Stimulated activated effector memory CD8-positive, alpha-beta T cell treated with anti-CD3 and anti-CD28 coated beads, Interleukin-12 subunit alpha, Interleukin-12 subunit beta, amount 100 ng/mL, for 72 hours (primary cell): ENCODE results near the gene KLHL36.

Experiments used
- ATAC-seq: fragments of 150-1000 bp; cut with Tn5 transposase; 2 replicates; pipeline ENCODE4 v1.10.0; 2021
- DNase-seq, 2 donors: peaks; one replicate each; pipeline ENCODE4 v3.0.0; 2021 to 2022; ENCODE audit warnings: low spot score in 2 of 2
- H3K27ac Mint-ChIP-seq: one replicate; pipeline ENCODE4 v1.8.0; 2022; ENCODE audit warnings: mild to moderate bottlenecking, mixed read lengths
- H3K36me3 Mint-ChIP-seq: one replicate; pipeline ENCODE4 v1.8.0; 2022; ENCODE audit warnings: mild to moderate bottlenecking, mixed read lengths
- H3K4me1 Mint-ChIP-seq: one replicate; pipeline ENCODE4 v1.8.0; 2022; ENCODE audit warnings: mixed read lengths
- H3K4me3 Mint-ChIP-seq: one replicate; pipeline ENCODE4 v1.8.0; 2022; ENCODE audit warnings: mild to moderate bottlenecking, mixed read lengths
- H3K9me3 Mint-ChIP-seq: one replicate; pipeline ENCODE4 v1.8.0; 2022; ENCODE audit warnings: mixed read lengths

KLHL36 gene

DNA sequence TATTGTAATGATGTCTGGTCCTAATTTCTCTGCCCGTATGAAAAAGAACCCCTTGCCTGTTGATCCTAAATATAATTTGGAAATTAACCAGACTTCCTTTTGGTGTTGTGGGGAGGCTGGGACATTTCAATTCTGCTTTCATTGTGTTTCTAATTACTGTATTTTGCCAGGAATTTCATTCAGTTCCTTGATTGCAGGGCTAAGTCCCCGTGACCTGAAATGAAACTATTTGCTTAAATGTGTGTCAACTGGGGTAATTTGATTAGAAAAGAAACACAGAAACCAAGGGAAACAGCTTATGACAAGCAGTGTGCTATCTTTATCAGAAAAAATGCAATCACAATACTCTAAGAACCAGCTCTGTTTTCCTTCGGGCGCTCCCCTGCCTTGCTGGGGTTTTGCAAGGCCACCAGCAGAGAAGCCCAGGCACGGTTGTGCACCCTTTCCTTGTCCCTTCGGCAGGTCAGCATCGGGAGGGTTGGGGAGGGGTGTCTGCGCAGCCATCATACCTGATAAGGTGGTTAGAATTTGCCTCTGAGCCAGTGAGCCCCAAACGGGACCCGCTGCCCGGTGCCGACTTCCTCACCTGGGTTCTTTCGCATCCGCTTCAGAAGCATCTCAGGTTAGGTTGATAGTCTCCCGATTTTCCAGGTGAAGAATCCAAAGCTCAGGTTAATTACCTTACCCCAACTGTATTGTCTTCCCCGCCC, 19.4 kb downstream of the KLHL36 start:
- Mint-ChIP-seq H3K27ac (no peak overlapping the region), H3K36me3 (peaks cover 42% of the 10 kb centered on the region), H3K4me3 (no peak overlapping the region), H3K9me3 (no peaks in the 10 kb centered on the region), H3K4me1 (peaks cover 6% of the 10 kb centered on the region)
- no peak for ATAC-seq
- DNase-seq: no peak

DNA sequence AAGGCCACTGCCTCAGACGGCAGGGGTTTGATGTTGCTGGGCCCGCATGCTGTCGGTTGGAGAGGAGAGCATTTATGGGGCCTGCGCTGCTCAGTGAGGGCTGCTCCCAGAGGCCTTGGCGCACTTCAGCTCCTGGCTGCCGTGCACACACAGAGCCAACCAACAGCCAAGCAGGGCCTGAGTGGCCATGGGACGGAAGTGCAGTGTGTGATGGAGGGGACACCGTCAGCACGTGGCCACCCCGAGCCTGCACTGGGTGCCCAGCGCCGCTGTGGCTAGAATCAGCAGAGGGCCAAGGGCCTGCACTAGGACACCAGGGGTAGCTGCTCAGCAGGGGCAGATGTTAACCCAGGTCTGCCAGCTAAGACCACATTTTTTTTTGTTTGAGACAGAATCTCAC, 21.8 kb downstream of the KLHL36 start:
- ATAC-seq (no peak), DNase-seq (no peak)
- H3K36me3 Mint-ChIP-seq: peaks cover 19% of the 10 kb centered on the region
- H3K4me1 Mint-ChIP-seq: no peaks in the 10 kb centered on the region
- H3K27ac Mint-ChIP-seq: no peak overlapping the region
- H3K9me3 Mint-ChIP-seq: no peaks in the 10 kb centered on the region
- H3K4me3 Mint-ChIP-seq: no peak overlapping the region

DNA sequence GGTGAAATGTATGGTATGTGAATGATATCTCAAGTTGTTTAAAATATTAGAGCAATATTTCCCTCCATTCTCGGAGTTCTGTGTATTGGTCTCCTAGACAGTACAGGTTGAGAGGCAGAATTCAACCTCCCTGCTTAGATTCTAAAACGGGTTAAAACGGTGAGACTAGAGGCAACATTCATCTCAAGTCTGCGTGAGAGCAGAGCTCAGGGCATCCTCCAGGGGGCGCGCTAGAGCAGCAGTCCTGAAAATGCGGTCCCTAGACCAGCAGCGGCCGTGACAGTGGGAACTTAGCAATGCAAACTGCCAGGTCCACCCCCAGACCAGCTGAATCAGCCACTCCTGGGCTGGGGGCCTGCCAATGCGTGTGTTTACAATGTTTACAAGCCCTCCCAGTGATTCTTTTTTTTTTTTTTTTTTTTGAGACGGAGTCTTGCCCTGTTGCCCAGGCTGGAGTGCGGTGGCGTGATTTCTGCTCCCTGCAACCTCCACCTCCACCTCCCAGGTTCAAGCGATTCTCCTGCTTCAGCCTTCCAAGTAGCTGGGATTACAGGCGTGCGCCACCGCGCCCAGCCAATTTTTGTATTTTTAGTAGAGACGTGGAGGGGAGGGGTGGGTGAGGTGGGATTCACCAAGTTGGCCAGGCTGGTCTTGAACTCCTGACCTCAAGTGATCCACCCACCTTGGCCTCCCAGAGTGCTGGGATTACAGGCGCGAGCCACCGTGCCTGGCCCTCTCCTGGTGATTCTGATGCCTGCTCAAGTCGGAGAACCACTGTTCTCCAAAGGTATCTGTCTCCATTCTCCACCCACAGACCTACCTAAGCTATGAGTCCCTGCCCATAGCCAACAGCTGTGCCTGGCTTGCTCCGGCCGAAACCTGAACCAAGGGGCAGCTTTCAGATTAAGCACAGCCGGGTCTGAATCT, 24.2 kb downstream of the KLHL36 start:
- no peaks in the 10 kb centered on the region for H3K9me3 Mint-ChIP-seq
- H3K36me3 Mint-ChIP-seq: peaks cover 3% of the 10 kb centered on the region
- peak; percentile 86 for ATAC-seq
- peak; percentile 81 to 87 for DNase-seq
- no peak overlapping the region for H3K4me3 Mint-ChIP-seq
- H3K4me1 Mint-ChIP-seq: no peaks in the 10 kb centered on the region
- no peak overlapping the region for H3K27ac Mint-ChIP-seq

DNA sequence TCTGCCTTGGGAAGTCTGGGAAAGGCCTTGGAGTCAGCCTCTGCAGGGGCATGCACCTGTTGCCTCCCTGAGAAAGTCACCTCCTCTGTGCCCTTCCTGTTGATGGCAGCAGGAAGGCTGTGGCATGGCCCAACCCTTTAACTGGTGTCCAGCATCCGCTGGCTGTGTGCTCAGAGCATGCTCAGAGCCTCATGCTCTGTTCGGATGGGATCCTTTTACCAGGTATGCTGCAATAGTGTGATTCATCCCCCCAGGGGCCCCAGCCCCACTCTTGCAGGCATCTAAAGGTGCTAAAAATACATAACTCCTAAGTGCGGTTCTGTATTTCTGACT, 24.9 kb downstream of the KLHL36 start:
- no peak overlapping the region for H3K27ac Mint-ChIP-seq
- H3K4me3 Mint-ChIP-seq: no peak overlapping the region
- ATAC-seq: no peak
- H3K9me3 Mint-ChIP-seq: no peaks in the 10 kb centered on the region
- no peak for DNase-seq
- H3K4me1 Mint-ChIP-seq: no peaks in the 10 kb centered on the region
- no peaks in the 10 kb centered on the region for H3K36me3 Mint-ChIP-seq

DNA sequence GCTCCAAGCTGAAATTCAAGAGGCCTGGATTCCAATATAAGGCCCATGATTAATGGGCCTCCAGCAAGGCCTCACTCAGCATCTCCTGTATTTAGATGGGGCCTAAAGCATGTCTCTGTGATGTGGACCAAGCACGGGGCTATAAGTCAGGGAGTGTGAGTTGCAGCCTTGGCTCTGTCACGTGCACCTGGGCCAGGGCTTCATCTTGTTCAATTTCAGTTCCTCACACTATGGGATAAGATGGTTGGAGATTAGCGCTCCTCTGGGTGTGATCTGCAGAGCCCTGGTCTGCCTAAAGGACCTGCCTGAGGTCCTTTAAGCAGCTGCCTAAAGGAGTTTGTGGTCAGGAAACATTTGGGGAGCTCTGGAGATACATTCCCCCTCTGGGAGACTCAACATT, 25.2 kb downstream of the KLHL36 start:
- ATAC-seq (no peak), DNase-seq (no peak)
- no peaks in the 10 kb centered on the region for H3K36me3 Mint-ChIP-seq
- no peak overlapping the region for H3K27ac Mint-ChIP-seq
- H3K9me3 Mint-ChIP-seq: no peaks in the 10 kb centered on the region
- no peak overlapping the region for H3K4me3 Mint-ChIP-seq
- no peaks in the 10 kb centered on the region for H3K4me1 Mint-ChIP-seq

DNA sequence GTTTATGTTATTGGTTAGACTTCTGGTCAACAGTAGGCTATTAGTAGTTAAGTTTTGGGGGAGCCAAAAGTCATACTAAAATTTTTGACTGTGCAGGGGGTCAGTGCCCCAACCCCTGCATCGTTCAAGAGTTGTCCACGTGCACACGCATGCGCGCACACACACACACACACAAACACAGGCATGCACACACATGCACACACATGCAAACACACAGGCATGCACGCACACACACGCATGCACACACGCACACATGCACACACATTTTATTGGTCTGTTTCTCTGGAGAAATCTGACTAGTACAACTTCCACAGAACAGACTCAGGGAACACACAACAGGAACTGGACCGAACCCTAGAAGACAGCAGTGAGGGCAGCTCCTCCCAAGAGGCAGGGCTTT, 27.1 kb downstream of the KLHL36 start:
- H3K36me3 Mint-ChIP-seq: no peaks in the 10 kb centered on the region
- no peaks in the 10 kb centered on the region for H3K9me3 Mint-ChIP-seq
- H3K4me1 Mint-ChIP-seq: no peaks in the 10 kb centered on the region
- DNase-seq (no peak), ATAC-seq (no peak)
- H3K4me3 Mint-ChIP-seq: no peak overlapping the region
- H3K27ac Mint-ChIP-seq: no peak overlapping the region

DNA sequence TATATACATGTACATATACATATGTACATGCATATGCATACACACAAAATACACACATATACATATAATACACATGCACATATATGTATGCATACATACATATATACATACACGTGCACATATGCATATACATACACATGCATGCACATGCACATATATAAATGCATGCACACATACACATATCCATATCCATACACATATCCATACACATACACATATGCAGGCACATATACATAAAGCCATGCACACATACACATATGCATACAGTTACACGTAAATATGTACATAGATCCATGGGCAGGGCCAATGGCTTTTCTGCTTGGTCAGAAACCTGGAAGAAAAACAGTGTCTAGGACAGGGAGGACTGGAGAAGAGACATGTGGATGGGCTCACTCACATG, 27.6 kb downstream of the KLHL36 start:
- Mint-ChIP-seq H3K4me1 (no peaks in the 10 kb centered on the region), H3K36me3 (no peaks in the 10 kb centered on the region), H3K27ac (no peak overlapping the region), H3K9me3 (no peaks in the 10 kb centered on the region), H3K4me3 (no peak overlapping the region)
- DNase-seq: no peak
- no peak for ATAC-seq

DNA sequence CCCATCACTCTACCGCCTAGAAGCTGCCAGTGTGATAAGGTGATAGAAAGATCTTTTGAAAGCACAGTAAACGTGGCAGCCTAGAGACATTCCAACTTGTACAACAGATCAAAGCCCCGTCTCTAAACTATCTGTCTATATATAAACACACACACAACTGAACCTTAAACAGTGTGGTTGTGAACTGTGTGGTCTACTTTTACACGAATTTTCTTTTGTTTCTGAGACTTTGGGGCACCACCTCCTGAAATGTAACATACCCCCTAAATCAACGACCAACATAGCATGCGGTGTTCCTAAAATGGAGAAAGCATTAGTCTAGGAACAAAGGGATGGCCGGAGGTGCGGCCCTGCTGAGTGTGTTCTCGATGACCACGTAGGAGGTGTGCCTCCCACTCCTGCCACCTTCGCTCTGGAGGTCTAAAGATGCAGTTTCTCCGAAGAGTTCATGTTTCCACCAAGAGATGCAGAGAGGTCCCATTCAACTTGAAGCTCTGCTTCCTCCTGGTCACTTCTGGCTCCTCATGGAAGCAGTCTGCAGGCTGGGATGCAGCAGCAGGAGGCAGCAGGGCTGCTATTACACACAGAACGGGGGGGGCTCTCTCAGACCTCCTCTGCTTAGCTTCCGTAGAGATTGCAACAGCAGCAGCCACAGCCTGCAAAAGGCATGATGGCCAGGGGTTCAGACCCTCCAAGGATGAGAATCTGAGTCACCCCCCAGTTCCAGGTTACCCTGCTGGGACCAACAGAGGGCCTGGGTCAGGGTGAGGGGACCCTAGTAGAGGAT, 28.9 kb downstream of the KLHL36 start:
- ATAC-seq: no peak
- Mint-ChIP-seq H3K4me3 (no peak overlapping the region), H3K36me3 (no peaks in the 10 kb centered on the region), H3K27ac (no peak overlapping the region), H3K9me3 (no peaks in the 10 kb centered on the region), H3K4me1 (no peaks in the 10 kb centered on the region)
- no peak for DNase-seq

DNA sequence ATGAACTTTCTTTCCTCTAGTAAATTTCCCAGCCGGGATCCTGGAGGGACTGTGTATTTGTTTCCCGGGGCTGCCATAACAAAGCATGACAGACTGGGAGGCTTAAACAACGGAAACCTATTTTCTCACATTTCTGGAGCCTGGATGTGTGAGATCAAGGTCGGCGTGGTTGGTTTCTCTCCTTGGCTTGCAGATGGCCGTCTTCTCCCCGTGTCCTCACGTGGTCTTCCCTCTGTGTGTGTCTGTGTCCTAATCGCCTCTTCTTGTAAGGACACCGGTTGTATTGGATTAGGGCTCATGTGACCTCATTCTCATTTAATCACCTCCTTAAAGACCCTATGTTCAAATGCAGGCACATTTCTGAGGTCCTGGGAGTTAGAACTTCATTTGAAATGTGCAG, 29.5 kb downstream of the KLHL36 start:
- no peak for ATAC-seq

DNA sequence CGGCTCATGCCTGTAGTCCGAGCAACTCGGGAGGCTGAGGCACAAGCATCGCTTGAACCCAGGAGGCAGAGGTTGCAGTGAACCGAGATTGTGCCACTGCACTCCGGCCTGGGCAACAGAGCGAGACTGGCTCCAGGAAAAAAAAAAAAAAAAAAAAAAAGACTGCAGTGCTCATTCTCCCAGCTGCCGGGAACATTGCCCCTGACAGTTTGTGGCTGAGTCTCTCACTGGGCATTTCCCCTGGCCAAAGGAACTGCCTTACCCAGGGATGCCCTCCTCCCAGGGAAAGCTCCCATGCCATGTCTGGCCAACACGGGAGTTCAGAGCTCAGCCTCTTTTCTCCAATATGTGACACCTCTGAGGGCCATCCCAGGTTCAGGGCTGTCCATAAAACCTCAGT, 30.2 kb downstream of the KLHL36 start:
- Mint-ChIP-seq H3K9me3 (no peaks in the 10 kb centered on the region), H3K4me1 (no peaks in the 10 kb centered on the region), H3K27ac (no peak overlapping the region), H3K36me3 (no peaks in the 10 kb centered on the region), H3K4me3 (no peak overlapping the region)
- DNase-seq (no peak), ATAC-seq (no peak)

More for the DNA sequence above, 29.5 kb downstream of the KLHL36 start:
- Mint-ChIP-seq H3K4me1 (no peaks in the 10 kb centered on the region), H3K27ac (no peak overlapping the region), H3K9me3 (no peaks in the 10 kb centered on the region), H3K4me3 (no peak overlapping the region), H3K36me3 (no peaks in the 10 kb centered on the region)
- no peak for DNase-seq

DNA sequence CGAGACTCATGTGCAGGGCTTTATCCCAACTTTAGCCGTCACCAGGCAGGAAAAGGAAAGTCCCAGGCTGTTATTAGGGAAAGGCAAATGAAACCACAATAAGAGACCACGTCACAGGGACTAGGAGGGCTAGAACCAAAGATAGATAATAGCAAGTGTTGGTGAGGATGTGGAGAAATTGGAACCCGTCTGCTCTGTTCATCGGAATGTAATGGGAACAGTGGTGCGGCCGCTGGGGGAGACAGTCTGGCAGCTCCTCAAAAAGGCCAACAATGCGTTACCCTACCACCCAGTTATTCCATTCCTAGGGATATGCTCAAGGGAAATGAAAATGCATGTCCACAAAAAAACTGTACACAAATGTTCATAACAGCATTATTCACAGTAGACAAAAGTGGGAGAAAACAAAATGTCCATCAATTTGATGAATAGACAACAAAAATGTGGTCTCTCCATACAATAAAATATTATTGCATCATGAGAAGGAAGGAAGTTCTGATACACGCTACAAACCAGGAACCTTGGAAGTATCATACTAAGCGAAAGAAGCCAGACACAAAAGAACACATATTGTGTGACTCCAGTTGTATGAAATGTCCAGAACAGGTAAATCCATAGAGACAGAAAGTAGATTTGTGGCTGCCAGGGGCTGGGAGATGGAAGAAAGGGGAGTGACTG, 32.0 kb downstream of the KLHL36 start:
- DNase-seq (no peak), ATAC-seq (no peak)
- H3K4me3 Mint-ChIP-seq: no peak overlapping the region
- H3K36me3 Mint-ChIP-seq: no peaks in the 10 kb centered on the region
- H3K4me1 Mint-ChIP-seq: no peaks in the 10 kb centered on the region
- H3K27ac Mint-ChIP-seq: no peak overlapping the region
- H3K9me3 Mint-ChIP-seq: no peaks in the 10 kb centered on the region

DNA sequence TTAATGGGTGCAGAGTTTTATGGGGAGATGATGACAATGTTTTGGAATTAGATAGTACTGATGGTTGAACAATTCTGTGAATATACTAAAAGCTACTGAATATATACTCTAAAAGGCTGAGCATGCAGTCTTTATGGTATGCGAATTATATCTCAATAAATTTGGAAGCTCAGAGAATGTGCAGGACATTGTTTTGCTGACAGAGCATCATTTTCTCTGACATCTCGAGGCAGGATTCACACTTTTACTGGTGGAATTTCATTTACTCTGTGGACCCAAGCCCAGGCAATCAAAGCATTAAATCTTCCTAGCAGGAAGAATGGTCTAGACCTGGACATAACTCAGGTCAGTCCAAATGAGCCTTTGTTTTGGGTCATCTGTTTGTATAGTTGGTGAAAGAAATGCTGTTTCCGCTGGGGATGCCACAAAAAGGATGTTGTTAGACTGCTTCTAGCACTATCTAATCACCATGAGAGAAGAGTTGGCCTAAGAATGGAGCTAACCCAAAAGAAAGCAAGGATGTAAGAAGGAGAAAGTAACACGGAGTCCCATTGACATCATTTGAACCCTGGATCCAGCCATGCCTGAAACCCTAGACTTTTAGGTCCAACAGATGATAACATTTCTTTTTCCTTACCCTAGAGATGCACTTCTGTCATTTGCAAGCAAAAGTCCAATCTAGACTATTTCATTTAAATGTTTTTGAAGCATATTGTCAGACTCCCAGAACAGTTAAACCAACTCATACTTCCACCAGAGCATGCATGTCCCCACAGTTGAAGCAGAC, 32.7 kb downstream of the KLHL36 start:
- H3K4me1 Mint-ChIP-seq: no peaks in the 10 kb centered on the region
- H3K4me3 Mint-ChIP-seq: no peak overlapping the region
- no peaks in the 10 kb centered on the region for H3K9me3 Mint-ChIP-seq
- ATAC-seq (no peak), DNase-seq (no peak)
- H3K36me3 Mint-ChIP-seq: no peaks in the 10 kb centered on the region
- H3K27ac Mint-ChIP-seq: no peak overlapping the region

DNA sequence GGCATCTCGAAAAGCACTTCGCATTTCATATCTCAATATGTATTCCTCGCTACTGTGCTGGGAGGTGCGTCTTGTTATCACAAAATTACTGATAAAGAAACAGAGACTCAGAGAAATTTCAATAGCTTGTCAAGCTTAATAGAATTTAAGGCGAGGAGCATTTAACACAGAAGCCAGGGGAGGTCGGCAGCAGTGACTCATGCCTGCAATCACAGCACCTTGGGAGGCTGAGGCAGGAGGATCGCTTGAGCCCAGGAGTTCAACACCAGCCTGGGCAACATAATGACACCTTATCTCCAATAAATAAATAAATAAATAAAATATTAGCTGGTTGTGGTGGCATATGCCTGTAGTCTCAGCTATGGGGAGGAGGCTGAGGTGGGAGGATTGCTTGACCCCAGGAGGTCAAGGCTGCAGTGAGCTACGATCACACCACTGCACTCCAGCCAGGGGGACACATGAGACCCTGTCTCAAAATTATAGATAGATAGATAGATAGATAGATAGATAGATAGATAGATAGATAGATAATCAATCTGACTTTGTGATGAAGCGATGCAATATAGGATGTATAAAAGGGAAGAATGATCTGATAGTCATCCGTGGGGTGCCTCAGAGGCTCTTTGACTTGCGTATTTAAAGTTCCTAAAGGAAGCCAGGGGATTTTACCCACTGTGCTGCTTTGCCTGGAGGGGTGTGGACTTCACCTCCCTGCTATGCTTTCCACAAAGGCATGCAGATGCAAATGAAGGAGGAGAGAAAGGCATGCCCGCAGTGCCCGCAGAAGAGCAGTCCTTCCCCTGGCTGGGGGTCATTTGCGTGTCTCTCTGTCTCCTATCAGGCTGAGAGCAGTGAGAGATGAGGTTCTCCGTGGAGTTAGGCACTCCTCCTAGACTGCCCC, 35.6 kb downstream of the KLHL36 start:
- Mint-ChIP-seq H3K4me3 (no peak overlapping the region), H3K36me3 (no peaks in the 10 kb centered on the region), H3K27ac (no peak overlapping the region), H3K4me1 (peaks cover 6% of the 10 kb centered on the region), H3K9me3 (peaks cover 2% of the 10 kb centered on the region)
- no peak for ATAC-seq
- no peak for DNase-seq

DNA sequence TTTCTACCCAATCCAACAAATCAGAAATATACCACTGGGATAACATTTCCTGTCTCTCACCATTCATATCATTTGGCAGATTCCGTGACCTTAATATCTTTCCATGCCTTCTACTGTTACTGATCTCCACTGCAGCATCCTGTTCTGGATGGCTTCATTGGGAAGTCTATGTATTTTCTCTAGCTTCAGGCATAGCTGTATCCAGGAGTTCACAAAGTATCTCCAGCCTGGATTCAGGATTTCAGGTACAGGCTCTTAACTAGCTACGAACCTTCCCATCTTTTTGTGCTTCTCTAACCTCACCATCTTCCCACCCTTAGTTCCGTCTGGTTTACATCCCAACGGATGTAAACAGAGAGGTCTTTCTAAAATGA, 36.3 kb downstream of the KLHL36 start:
- no peak overlapping the region for H3K4me3 Mint-ChIP-seq
- ATAC-seq (no peak), DNase-seq (no peak)
- H3K36me3 Mint-ChIP-seq: no peaks in the 10 kb centered on the region
- H3K4me1 Mint-ChIP-seq: peaks cover 6% of the 10 kb centered on the region
- H3K9me3 Mint-ChIP-seq: peaks cover 2% of the 10 kb centered on the region
- H3K27ac Mint-ChIP-seq: no peak overlapping the region
